Activated CD4-positive, CD25-positive, alpha-beta regulatory T cell treated with anti-CD3 and anti-CD28 coated beads, Interleukin-2, amount 50 U/mL, for 24 hours (primary cell): Measurements from ENCODE around the gene SMC3.
A peak's percentile ranks its signal among the peaks of the same experiment; 100 is the strongest.
"Not testable (repeated sequence)": the region's sequence is repeated elsewhere in the genome, so short reads cannot be mapped to it uniquely, and the experiment has no call there.

Experiments used
- ATAC-seq, 2 donors: fragments of 150-1000 bp; cut with Tn5 transposase; one replicate each; pipeline ENCODE4 v1.10.0; 2021; ENCODE audit warnings: mild to moderate bottlenecking in 1 of 2, moderate library complexity in 1 of 2

SMC3 gene

DNA sequence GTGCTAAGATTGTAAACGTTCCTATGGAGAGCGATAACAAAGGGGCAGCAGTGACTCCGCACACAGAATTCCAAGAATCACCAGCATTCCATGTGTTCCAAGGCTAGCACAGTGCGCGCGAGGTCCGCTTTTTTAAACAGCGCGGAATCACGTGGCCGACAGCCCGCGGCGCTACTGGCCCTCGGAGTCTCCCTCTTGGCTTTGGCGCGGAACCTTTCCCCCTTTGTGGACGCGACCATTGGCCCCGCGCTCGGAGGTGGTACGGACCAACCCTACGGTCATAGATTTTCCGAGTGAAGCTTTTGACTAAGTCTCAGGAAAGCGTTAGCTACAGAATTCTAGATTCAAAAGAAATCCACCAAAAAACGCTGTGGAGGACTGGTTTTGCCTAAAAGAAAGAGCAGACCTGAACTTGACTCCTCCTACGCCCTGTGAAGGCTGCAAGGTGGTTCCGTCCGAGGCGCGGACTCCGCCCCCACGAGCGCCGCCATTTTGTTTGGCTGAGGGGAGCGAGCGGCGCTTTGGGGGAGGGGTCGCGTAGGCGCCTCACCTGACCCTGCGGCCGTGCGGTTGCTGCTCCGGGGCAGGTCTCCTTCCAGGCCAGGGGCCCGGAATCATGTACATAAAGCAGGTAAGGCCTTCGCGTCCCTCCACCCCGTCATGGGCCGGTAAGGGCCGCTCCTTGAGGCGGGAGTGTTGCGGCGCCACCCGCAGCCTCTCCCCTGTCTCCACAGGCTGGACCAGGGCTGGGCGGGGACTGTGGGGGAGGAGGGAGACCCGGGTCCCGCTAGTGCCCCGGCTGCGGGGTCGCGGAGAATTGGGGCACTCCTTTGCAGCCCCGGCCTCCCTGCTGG, at the start of gene SMC3:
Gene SMC3, plus strand, starts transcription at position 495 of the 854 bp plus-strand sequence. Its CDS starts 122 bp downstream, at position 617.
- peak; percentile 82 to 84 for ATAC-seq

DNA sequence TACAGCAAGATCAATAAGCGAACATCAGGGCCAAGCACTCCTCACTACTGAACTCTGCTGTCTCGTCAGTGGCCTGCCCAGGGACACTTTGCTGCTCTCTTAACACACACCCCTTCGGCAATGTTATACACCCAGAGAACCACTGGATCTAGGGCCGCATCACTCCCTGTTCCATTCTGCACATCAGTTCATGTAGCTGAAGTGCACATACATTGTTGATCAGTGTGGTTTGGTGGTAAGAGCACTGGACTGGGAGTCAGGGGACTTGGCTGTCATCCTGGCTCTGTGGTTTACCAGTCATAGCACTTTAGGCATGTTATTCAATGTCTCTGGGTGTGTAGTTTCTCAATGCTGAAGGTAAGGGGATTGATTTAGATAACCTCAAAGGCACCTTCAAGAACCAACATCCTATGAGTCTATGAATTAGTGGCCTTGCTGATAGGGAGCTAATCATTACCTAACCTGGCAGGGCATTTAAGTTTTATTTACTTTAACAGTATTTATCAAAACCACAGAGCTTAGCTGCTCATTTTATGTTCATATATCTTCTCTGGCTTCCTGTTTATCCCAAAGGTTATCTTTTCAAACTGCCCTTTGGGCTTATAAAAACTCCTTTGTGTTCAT, 45.0 kb upstream of the SMC3 start:
- ATAC-seq, result peak; percentile 64 to 70

DNA sequence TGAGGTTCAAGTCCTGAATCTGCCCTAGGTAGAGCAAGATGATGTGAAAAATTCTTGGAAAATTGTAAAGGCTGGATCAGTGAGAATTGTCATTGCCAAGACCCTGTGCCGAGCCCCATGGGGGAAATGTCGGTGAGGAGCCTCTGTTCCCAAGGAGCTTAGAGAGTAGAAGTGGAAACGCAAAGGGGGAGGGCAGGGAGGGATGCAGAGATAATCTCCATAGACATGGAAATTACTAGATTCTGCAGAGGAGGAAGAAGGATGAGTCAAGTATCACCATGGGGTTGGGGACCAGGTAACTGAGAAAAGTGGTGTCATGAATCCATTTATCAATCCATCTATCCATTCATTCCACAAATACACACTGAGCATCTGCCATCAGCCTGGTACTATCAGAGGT, 43.8 kb upstream of the SMC3 start:
- ATAC-seq, result no peak

DNA sequence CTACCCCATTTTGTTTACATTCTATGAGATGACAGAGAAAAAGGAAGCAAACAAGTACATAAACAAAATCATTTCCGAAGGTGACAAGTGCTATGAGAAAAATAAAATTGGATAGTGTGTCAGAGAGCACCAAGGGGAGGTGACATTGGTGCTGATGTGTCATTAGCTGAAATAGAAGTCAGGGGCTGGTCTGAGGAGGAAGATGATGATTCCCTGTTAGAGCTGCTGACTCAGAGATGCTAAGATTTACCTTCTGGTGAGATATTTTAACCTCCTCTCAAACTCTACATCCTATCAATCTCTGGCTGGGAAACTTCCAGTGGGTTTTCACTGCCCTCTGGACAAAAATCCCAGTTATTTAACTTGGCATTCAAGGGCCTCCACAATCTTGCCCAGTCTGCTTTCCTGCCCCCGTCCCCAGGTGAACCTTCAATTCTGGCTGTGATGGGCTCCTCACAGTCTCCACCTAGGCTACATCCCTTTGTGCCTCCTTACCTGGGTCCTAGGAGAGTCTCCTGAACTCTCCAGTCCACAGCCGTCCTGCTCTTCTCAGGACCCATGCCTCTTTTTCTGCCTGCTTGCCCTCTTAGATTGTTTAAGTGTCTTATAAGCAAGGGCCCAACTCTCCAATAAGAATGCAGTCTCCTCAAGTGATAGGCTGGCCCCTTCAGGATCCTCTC, 43.2 kb upstream of the SMC3 start:
- no peak for ATAC-seq

DNA sequence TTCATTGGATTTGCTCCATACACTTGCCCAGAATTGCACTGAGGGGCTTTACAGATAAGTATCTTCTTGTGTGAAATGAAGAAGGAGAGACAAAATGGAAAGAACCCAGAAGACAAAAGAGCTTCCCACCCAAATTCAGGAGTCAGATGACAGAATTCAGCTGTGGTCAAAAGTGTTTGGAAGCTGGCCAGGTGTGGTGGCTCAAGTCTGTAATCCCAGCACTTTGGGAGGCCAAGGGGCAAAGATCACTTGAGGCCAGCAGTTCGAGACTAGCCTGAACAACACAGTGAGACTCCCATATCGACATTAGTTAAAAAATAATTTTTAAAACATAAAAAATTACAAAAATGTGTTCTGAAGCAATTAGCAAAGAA, 42.6 kb upstream of the SMC3 start:
- no peak for ATAC-seq

DNA sequence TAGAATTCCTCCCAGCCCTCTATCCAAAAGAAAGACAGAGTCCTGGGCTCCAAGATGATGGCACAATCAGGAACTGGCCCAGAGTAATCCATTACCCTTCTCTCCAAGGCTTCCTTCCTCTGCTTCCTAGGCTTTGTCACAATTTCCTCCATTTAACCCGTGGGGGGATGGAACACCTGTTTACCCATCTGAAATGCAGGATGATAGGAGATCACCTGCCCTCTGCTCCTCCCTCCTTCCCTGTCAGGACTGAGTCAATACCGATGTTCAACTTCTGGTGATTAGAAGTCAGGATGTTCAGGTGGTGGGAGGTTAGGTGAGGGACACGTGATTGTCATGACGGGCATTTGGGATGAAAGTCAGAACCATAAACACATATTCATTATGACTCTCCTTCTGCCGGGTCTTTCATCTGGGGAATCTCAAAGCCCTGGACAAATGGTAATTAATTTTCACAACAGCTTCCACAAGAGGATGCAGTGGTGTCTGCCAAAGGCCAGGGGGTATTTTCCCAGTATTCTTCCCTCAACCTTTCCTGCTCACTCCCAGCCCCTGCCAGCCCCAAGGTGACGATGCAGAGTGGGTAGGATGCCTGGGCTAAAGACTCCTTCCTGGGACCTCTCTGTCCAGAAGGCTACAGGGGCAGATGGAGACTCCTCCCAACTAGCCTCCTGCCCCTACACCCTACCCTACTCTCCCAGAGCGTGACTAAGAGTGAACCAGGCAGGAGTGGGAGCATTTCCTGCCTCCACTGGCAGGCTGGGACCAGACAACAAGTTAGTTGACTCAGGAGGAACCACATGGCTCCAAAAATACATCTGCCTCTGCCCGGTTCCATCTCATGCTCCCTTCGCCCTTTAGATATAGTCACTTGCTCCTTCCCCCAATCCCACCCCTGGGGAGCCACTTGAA, 41.9 kb upstream of the SMC3 start:
- no peak for ATAC-seq

DNA sequence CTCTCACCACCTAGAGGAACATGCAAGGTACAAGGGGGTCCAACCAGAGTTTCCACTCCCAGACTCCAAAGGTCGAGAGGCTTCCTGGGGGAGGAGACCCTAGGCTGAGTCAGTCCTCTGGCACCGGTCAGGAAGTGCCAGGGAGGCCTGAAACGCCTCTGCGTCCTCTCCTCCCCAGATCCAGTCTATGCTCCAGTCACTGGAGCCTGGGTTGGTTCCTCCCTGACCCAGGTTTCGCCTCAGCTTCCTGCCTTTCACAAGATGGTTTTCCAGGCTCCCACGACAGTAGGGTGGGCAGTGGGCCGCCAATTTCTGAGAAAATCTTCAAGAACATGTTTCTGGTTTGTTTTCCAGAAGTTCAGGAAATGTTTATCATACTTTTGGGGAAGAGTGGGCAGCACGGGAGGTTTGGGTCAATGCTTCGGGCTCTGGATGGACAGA, 39.7 kb upstream of the SMC3 start:
- ATAC-seq, result no peak

DNA sequence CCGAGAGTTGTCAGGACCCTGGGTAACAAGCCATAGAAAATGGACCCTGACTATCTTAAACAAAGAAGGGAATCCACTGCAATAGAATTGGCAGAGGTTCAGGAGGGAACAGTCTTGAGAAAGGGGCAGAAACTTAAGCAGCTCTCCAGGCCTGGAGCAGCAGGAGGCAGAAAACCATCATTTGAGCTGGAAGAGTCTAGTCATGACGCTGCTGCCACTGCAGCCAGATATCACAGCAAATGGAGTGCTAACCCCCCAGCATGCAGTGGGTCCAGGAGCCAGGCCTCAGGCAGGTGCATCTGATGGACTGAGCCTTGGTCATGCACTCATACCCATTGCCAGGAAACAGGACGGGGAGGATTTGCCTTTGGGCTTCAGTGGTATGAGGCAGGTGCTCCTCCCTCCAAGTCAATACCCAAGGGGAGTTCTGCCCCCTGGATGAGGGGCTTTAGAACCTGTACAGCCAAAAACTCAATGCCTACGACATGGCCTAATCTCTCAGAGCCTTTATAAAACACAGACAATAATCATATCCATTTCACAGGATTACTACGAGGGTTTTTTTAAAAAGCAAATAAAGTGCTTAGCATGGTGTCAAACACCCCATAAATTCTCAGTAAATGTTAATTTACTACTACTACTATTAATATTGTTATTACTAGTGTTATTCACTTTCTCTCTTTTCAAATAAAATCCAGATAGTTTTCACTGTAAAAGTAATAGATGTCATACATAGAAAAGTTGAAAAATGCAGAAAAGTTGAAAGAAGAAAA, 39.1 kb upstream of the SMC3 start:
- ATAC-seq, result peak; percentile 49 to 52

DNA sequence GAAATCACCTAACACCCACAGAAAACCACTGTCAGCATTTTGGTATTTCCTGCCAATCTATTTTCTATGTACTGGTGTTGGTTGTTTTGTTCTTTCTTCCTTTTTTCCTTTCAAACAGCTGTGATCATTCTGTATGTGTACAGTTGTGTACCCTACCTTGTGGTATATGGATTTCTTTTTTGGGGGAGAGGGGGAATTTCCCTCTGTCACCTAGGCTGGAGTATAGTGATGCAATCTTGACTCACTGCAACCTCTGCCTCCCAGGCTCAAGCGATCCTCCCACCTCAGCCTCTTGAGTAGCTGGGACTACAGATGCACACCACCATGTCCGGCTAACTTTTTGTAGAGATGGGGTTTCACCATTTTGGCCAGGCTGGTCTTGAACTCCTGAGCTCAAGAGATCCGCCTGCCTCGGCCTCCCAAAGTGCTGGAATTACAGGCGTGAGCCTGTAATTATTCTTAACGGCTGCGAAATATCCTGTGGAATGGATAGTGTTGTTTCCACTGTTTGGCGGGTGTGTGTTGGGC, 38.4 kb upstream of the SMC3 start:
- ATAC-seq, result peak; percentile 85 to 87

DNA sequence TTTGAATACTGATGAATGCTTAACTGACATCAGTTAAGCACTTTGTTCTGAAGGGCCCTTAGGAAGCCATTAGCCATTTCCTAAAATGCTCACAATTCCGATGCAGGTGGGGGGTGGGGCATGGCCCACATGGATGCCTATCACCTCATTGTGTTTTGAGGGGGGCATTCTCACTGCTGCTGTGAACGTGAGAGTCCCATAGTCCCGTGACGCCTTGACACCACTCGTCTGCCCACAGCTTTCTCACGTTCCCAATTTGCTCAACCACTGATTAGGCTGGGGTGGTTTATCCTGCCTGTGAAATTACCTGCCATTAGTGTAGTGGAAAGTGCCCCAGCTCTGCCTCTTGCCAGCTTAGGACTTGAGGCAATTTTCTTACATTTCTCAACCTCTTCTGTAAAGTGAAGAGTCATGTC, 37.9 kb upstream of the SMC3 start:
- ATAC-seq, result no peak

DNA sequence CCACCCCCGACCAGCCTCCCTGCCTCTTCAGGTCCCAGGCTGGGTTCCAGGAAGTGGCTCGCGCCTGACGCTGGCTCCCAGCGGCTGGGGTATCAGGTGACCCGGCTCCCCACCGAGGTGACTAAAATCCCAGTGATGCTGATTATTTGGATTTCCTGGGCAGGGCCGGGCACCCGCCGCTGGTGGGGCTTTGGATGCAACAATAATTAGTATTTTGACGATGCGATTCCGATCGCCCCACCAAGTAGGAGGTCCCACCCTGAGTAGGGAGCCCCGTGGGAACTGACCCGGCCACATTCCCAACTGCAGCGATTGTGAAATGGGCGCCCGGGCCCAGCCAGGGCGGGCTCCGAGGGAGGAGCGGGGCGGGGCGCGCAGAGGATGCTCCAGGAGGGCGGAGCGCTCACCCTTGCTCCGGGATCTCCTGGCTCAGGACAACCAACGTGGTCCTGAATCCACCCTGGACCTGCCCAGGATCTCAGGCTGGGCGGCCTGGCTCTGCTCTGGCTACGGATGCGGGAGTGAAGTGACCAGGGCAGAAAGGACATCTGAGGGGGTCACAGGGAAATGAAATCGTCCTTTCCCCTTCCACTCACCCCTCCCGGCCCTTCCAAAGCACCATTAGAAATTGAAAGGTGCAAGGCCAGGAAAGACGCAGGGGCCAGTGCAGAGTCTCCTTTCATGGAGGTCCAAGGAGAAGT, 37.2 kb upstream of the SMC3 start:
- ATAC-seq, result no peak

DNA sequence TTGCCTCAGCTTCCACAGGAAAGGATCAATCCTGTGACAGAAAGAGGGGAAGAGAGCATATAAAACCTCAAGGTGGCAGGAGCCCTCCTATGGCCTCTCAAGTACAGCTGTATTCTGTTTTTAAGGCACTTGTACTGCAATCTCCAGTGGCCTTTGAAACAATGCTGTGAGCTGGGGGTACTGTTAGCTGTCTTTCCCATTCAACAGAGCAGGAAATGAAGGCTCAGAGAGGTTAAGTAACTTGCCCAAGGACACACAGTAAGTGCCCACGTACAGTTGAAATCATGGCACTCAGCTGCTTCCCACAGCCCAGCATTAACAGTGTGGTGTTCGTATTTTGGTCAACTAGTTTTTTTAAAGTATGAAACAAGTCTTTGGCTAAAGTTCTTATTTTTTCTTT, 35.8 kb upstream of the SMC3 start:
- ATAC-seq, result no peak

DNA sequence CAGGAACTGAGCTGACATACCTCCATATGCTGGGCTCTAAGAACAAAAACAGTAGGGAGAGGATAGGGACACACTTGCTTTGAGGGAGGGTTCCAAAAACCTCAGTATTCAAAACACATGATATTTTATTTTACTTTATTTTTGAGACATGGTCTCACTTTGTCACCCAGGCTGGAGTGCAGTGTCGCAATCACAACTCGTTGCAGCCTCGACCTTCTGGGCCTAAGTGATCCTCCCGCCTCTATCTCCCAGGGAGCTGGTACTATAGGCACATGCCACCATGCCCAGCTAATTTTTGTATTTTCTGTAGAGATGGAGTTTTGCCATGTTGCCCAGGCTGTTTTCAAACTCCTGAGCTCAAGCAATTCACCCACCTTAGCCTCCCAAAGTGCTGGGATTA, 34.9 kb upstream of the SMC3 start:
- not testable (repeated sequence) for ATAC-seq

DNA sequence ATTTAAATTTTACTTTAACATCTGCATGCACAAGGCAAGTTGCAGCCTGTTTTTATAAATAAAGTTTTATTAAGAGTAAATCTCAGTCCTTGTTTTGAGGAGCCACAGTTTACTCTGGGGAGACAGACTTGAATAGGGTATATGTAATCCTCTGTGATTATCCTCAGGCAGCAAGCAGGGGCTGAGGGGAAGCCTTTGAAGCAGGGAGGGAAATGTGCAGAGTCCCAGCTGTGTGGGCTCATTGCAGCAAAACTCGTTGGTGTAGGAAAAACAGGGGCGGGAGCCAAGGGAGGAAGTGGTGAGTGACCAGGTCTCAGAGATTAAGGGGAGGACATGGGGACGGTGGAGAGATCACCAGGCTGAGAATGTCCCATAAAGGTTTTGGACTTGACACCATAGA, 34.3 kb upstream of the SMC3 start:
- ATAC-seq, result no peak

DNA sequence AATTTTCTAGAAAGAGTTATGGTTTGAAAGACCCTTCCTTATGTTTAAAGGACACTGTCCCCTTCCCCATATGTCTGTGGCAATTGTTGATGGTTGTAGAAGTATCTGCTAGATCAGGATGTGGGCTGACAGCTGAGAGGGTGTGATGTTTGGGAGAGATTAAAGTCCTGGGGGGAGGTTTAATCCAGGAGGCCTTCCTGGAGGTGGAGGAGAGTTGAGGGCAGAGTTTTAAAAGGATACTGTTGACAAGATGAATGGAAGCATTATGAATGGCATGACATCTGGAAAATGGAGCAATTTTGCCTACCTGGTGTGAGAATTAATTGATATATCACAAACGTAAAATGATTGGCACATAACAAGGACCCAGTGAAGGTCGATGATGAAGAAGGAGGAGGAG, 32.9 kb upstream of the SMC3 start:
- no peak for ATAC-seq

DNA sequence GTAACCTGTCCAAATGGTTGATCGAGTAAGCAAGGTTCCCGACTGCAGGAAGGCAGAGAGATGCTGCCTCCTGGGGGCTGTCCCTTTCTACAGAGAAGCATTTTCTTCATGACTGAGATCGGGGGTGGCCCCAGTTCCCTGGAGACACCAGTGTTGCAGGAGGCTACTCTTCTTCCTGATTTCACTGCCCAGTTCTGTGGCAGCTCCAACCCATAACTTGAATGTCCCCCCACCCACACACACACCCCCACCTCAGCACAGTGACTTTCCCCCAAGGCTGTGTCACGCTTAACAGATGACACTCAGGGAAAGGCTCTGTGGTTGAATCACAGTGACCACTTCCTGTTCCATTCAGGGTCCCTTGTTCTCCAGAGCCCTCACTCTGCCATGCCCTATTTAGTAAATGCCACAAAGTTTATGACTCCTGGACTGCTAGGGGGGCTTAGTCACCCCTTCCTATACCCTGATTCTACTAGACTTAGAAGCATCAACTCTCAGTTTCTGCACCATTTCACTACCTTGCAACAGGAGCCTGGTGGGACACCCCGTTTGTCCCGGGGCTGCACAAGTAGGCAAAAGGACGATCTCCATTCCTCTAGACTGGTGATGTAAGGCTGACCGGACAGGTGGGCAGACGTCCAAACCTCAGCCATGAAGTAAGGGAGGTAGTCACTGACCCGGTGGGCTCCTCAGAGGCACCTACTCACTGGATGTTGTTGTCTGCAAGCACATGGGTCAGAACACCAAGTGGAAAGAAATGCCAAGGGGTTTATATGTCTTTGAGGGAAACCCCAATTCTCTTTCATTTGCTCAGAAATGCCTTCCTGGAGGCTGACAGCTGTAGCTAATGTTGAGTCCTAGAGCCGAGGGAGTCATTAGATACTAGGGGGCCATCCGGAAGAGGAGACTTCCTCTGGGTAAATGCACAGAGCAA, 31.3 kb upstream of the SMC3 start:
- ATAC-seq, result peak; percentile 95

DNA sequence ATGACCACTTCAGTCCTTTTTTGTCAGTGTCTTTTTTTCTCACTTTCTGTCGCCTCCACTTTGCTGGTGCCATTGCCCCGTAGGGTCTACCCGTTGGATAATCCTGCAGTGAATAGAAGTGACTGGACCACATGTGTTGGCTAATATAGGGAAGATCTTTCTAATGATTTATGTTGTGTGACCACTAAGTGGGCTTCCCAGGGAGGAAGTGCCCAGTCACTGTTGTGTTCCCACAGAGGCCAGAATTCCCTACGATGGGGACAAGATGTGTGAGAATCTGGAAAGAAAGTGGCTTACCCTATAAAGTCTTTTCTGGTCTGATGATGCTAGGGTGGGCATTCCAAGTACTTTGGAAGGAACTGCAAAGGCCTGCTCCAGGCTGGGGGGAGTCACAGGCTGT, 28.4 kb upstream of the SMC3 start:
- ATAC-seq, result no peak

DNA sequence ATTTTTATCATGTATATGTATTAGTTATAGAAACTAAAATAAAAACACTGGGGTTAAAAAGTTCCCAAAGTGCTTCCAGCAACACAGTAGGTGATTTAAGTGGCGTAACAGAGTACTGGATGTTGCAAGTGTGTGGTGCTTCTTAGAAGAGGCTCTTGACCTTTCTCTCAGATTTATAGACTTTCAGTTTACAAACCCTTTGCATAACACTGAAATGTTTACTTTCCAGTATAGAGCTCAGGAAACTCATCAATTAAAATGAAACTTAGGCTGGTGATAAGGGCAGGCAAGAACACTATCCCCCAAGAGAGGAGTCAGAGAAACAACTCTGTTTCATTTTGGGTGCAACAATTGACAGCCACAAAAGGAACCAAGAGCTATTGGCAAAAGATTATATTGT, 27.5 kb upstream of the SMC3 start:
- ATAC-seq, result no peak

DNA sequence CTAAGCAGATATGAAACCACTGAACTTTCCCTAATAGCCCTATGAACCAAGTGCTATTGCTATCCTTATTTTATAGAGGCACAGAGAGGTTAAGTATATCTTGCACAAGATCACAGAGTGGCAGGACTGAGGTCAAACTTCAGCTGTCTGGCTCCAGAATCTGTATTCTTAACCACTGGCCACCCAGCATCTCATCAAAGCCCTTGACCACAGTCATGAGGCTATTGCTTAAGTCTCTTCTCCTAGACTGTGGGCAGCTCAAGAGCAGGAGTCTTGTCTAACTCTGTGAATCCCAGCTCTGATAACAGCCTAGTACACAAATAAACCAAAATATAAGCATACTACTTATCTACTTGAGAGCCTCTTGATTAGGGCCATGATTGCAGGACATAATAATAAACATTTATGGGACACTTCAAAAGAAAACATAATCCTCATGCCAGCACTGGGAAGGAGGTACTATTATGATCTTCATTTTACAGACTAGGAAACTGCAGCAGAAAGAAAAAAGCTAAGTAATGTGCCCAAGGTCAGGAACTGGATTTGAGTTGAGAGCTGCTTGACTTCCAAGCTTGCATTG, 22.4 kb upstream of the SMC3 start:
- ATAC-seq, result no peak
